GM19023 (cell line): ENCODE measurements around the gene CDK5RAP3.
A peak's percentile ranks its signal among the peaks of the same experiment; 100 is the strongest.

ENCODE experiments used
- ATAC-seq: cut with Tn5 transposase; IDR thresholded peaks from one replicate; pipeline ENCODE4 v1.9.1; 2021; ENCODE audit warnings: mild to moderate bottlenecking, moderate library complexity; ENCODE audit not compliant: unreplicated experiment

CDK5RAP3 gene

GRCh38 chr17:48022901-48023300 is 52.0 kb downstream of the CDK5RAP3 start:
- ATAC-seq, result no peak

- ATAC-seq, result no peak
These were observed 52.7 kb downstream of the CDK5RAP3 start for GRCh38 chr17:48023400-48024148.

GRCh38 chr17:48024149-48025039 is 53.5 kb downstream of the CDK5RAP3 start:
- ATAC-seq, result no peak

GRCh38 chr17:48025040-48025903 is 54.4 kb downstream of the CDK5RAP3 start:
- ATAC-seq, result peak; percentile 82

GRCh38 chr17:48025904-48026501 is 55.1 kb downstream of the CDK5RAP3 start:
- no peak for ATAC-seq

- ATAC-seq, result peak; percentile 36
These were observed 55.8 kb downstream of the CDK5RAP3 start for GRCh38 chr17:48026502-48027321.

GRCh38 chr17:48027322-48027981 is 56.5 kb downstream of the CDK5RAP3 start:
- no peak for ATAC-seq

GRCh38 chr17:48028736-48029135 is 57.8 kb downstream of the CDK5RAP3 start:
- ATAC-seq, result no peak

- ATAC-seq, result no peak
These were observed 59.6 kb downstream of the CDK5RAP3 start for GRCh38 chr17:48030531-48030930.
